GM12878 (cell line): Measurements from ENCODE around the gene RNU2-63P. TPM values are rescaled to one million over a fixed set of nuclear protein-coding genes. Genes with fewer than 3 reads are reported as not detected.

ENCODE experiments used
- ATAC-seq: fragments of 200-7000 bp; cut with Tn5 transposase; 3 replicates; pipeline ENCODE4 v1.9.1; 2020; ENCODE audit warnings: mild to moderate bottlenecking, moderate library complexity
- BruUV-seq: library from RNA; stranded (reverse); fragments of 400-500 nt; replicated peaks from 2 replicates; lab custom pipeline; 2021; lab: Mats Ljungman, UMichigan
- CTCF ChIA-PET: fragments of 300-600 bp; sonication (Branson Sonifier 250); formaldehyde crosslinking; extraction: SDS; loops from one replicate; lab custom pipeline; 2021; ENCODE audit warnings: inconsistent platforms; lab: Yijun Ruan, JAX
- POLR2A ChIA-PET: fragments of 350-600 bp; formaldehyde crosslinking; extraction: SDS; loops from one replicate; lab custom pipeline; 2021; ENCODE audit warnings: inconsistent platforms; lab: Charles Lee
- RAD21 ChIA-PET: fragments of 300-600 bp; sonication (Branson Sonifier 250); formaldehyde crosslinking; loops from one replicate; lab custom pipeline; 2023; ENCODE audit warnings: antibody characterized with exemption; ENCODE audit not compliant: unreplicated experiment; lab: Charles Lee
- SMC1A ChIA-PET: fragments of 300-600 bp; sonication (Branson Sonifier 250); formaldehyde crosslinking; loops from one replicate; lab custom pipeline; 2023; ENCODE audit not compliant: unreplicated experiment, uncharacterized antibody; lab: Charles Lee
- DNase-seq: peaks from one replicate; pipeline ENCODE4 v3.0.0-alpha.2; 2011; ENCODE audit warnings: low read depth, low spot score
- FAIRE-seq: peaks from 3 replicates; lab custom pipeline; 2011; peaks lifted over from hg19 to GRCh38; lab: Jason Lieb, UNC
- H2AFZ ChIP-seq: 2 replicates; pipeline ENCODE4 v1.6.0; 2011; ENCODE audit warnings: low read depth, low read length, control low read depth; ENCODE audit not compliant: control insufficient read depth
- H3K27ac ChIP-seq: 2 replicates; pipeline ENCODE4 v1.5.1; 2011; ENCODE audit warnings: control low read depth; ENCODE audit not compliant: control insufficient read depth, insufficient read depth
- H3K27me3 ChIP-seq, 2 experiments: replicated peaks in 1 of 2; 2 replicates each; pipeline versions ENCODE4 v1.6.0 to v1.6.1; 2011; ENCODE audit warnings: low read length in 1 of 2; ENCODE audit not compliant: control insufficient read depth in 2 of 2, insufficient read depth in 2 of 2
- H3K36me3 ChIP-seq, 2 experiments: 2 replicates each; pipeline ENCODE4 v1.5.1; 2011; ENCODE audit warnings: low read length in 1 of 2; ENCODE audit not compliant: control insufficient read depth in 2 of 2, insufficient read depth in 2 of 2
- H3K4me1 ChIP-seq: 2 replicates; pipeline ENCODE4 v1.6.1; 2011; ENCODE audit warnings: mild to moderate bottlenecking, low read length, moderate library complexity, mixed read lengths; ENCODE audit not compliant: control insufficient read depth, insufficient read depth
- H3K4me2 ChIP-seq: 2 replicates; pipeline ENCODE4 v1.6.0; 2011; ENCODE audit warnings: control low read depth; ENCODE audit not compliant: control insufficient read depth, insufficient read depth
- H3K4me3 ChIP-seq: fragments of 200-600 bp; sonication (generic); 2 replicates; pipeline ENCODE4 v1.5.1; 2016
- H3K79me2 ChIP-seq: 2 replicates; pipeline ENCODE4 v1.6.0; 2011; ENCODE audit warnings: low read length; ENCODE audit not compliant: control insufficient read depth, insufficient read depth
- H3K9ac ChIP-seq: 2 replicates; pipeline ENCODE4 v1.8.0; 2011; ENCODE audit warnings: low read length, control low read depth, mixed read lengths; ENCODE audit not compliant: control insufficient read depth, insufficient read depth
- H3K9me3 ChIP-seq: replicated peaks from 3 replicates; pipeline ENCODE4 v1.5.1; 2011; ENCODE audit warnings: mild to moderate bottlenecking, low read length; ENCODE audit not compliant: control insufficient read depth, insufficient read depth
- H4K20me1 ChIP-seq: 2 replicates; pipeline ENCODE4 v1.6.0; 2011; ENCODE audit not compliant: control insufficient read depth, insufficient read depth
- CEBPB ChIP-seq, 2 experiments: fragments of 150-350 bp in 1 of 2; IDR thresholded peaks; 2 replicates each; pipeline ENCODE4 v1.6.1; 2012 to 2014; ENCODE audit warnings: low read depth in 2 of 2, low read length in 2 of 2, borderline replicate concordance in 1 of 2, inconsistent platforms in 1 of 2
- DPF2 ChIP-seq: fragments of 450-650 bp; IDR thresholded peaks from 2 replicates; pipeline ENCODE4 v1.6.1; 2017; ENCODE audit warnings: mild to moderate bottlenecking
- SIX5 ChIP-seq: IDR thresholded peaks from 2 replicates; pipeline ENCODE4 v1.6.1; 2011; ENCODE audit warnings: mild to moderate bottlenecking, low read depth, low read length, moderate library complexity; ENCODE audit not compliant: severe bottlenecking
- SRF ChIP-seq, 2 experiments: IDR thresholded peaks; 2 replicates each; pipeline ENCODE4 v1.6.1; 2011; ENCODE audit warnings: low read depth in 2 of 2, low read length in 2 of 2, mild to moderate bottlenecking in 1 of 2, moderate library complexity in 1 of 2
- WGBS: methylation state at CpG from one replicate; pipeline ENCODE4 v1.1.6; 2016; ENCODE audit warnings: low lambda C conversion rate; ENCODE audit not compliant: insufficient replicate concordance, insufficient coverage; ENCODE audit errors: missing lambda C conversion rate; 5-methylcytosine and 5-hydroxymethylcytosine counted together
- in situ Hi-C: fragments of 300-500 bp; cut with MboI; formaldehyde crosslinking; loops from 9 replicates; pipeline ENCODE4 v1.14.3; 2018; ENCODE audit warnings: mixed read lengths
- intact Hi-C: fragments of 100-400 bp; cut with micrococcal nuclease; formaldehyde crosslinking; loops from one replicate; pipeline ENCODE4 v1.14.2; 2022; ENCODE audit not compliant: unreplicated experiment
- polyA plus RNA-seq, 11 experiments: library from polyadenylated mRNA; depleted of rRNA in 4 of 11; unstranded in 6 of 11; stranded (reverse) in 5 of 11; fragments of >200 nt; fragmentation: Nextera tagmentation in 4 of 11; fragmentation: Illumina TruSeq in 1 of 11; extraction: Ambion mirVana in 4 of 11; extraction: Trizol in 1 of 11; gene quantifications; 1 replicate in 1 of 11; 2 replicates in 10 of 11; pipeline versions ENCODE4 v1.2.1 to v1.2.3, GENCODE V29; 2011 to 2016; ENCODE audit warnings: inconsistent platforms in 2 of 11, missing spikeins in 2 of 11, low read depth in 1 of 11
- total RNA-seq, 4 experiments: library from RNA; depleted of rRNA in 3 of 4; stranded (reverse); fragments of >200 nt in 3 of 4; fragmentation: Illumina TruSeq in 1 of 4; extraction: Trizol in 1 of 4; gene quantifications; 2 replicates each; pipeline versions ENCODE4 v1.2.1 to v1.2.3, GENCODE V29; 2013 to 2021

Gene RNU2-63P
- total and polyA plus RNA-seq, 10 of the 15 experiments (the other 5 are each of a cell fraction or from before 2014, with no cell fraction given), result 10.7 to 117 (median 12.3) TPM; not detected in 5

DNA sequence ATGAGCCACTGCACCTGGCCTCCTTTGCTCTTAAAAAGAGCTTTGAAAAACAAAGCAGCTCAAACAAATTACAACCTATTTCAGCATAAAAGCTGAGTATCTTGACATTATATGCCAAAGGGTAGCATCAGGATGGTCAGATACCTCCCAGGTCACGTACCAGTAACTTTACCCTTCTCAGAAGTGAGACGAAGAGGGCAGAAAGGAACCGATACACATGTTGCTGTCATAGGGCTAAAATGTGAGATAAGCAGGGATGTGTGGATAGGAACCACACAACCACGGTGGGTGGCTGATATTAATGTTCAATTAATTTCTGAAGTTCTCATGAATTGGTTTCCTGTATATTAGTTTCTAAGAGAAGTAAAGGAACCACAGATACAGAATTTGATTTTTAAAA, 12.6 kb upstream of the RNU2-63P start (continued):
- no peak for TF ChIP-seq SIX5
- no peak for TF ChIP-seq CEBPB (IDR thresholded peaks at IDR 0.05; ENCODE audit: borderline replicate concordance in 1 of 2, low read depth in 2 of 2, low read length in 2 of 2)

- 96% methylated on average over 8 of the region's 10 CpGs for WGBS
- no peaks in the 10 kb centered on the region for H4K20me1 ChIP-seq
- ATAC-seq, result no peak
- no peaks in the 10 kb centered on the region; a peak in 1 of 4 replicates for H3K36me3 ChIP-seq
- H3K4me3 ChIP-seq, result no peak overlapping the region
- H3K79me2 ChIP-seq, result no peaks in the 10 kb centered on the region
- intact Hi-C loops (no loop called here), in situ Hi-C loops (no loop called here)
- ChIA-PET SMC1A (interaction anchor here (0.7 to 1.4 kb wide), 2 partner anchors 12 to 1526 kb away, joined by 3 read pairs; no protein-coding TSS in a partner anchor), RAD21 (no interaction called here), CTCF (no interaction called here)
- H3K4me2 ChIP-seq, result 0 out of 2 replicates have a peak overlapping the region, but pooled peaks have one; percentile 10
- no peak overlapping the region for H3K9ac ChIP-seq
- 0 out of 4 replicates have a peak, but pooled peaks of 1 of the 2 experiments have one; percentile 23 for TF ChIP-seq SRF (IDR thresholded peaks at IDR 0.05; ENCODE audit: low read depth in 2 of 2, low read length in 2 of 2)
- TF ChIP-seq DPF2, result no peak
- TF ChIP-seq, all 136 proteins: peak for 1
- no peak overlapping the region for H2AFZ ChIP-seq
- H3K27me3 ChIP-seq, result no peaks in the 10 kb centered on the region
- no peak for DNase-seq
- no peak overlapping the region for H3K27ac ChIP-seq
- FAIRE-seq, result no peak
- no TSS peak for BruUV-seq
- POLR2A ChIA-PET, result interaction anchor here (0.6 kb wide), 1 partner anchor 673 kb away, joined by 7 read pairs; no protein-coding TSS in a partner anchor
- no peaks in the 10 kb centered on the region for H3K9me3 ChIP-seq
- H3K4me1 ChIP-seq, result no peaks in the 10 kb centered on the region
Measured at GRCh38 chr2:88027697-88028389, 11.5 kb upstream of the RNU2-63P start.
